Activated CD8-positive, alpha-beta memory T cell treated with anti-CD3 and anti-CD28 coated beads, Interleukin-2, amount 50 U/mL, for 48 hours (primary cell): ENCODE measurements around the gene ARHGAP15.

Experiments used
- DNase-seq: peaks from one replicate; pipeline ENCODE4 v3.0.0-alpha.2; 2020

ARHGAP15 gene

GRCh38 chr2:143740431-143740830, 611.2 kb downstream of the ARHGAP15 start:
- no peak for DNase-seq

GRCh38 chr2:143741205-143741604, 612.0 kb downstream of the ARHGAP15 start:
- no peak for DNase-seq

- DNase-seq: no peak
These were observed 613.4 kb downstream of the ARHGAP15 start for GRCh38 chr2:143742581-143742980.

- DNase-seq: no peak
These were observed 614.9 kb downstream of the ARHGAP15 start for GRCh38 chr2:143744114-143744513.

- no peak for DNase-seq
These were observed 615.8 kb downstream of the ARHGAP15 start for GRCh38 chr2:143745060-143745459.

GRCh38 chr2:143754742-143755141, 625.5 kb downstream of the ARHGAP15 start:
- no peak for DNase-seq

DNA sequence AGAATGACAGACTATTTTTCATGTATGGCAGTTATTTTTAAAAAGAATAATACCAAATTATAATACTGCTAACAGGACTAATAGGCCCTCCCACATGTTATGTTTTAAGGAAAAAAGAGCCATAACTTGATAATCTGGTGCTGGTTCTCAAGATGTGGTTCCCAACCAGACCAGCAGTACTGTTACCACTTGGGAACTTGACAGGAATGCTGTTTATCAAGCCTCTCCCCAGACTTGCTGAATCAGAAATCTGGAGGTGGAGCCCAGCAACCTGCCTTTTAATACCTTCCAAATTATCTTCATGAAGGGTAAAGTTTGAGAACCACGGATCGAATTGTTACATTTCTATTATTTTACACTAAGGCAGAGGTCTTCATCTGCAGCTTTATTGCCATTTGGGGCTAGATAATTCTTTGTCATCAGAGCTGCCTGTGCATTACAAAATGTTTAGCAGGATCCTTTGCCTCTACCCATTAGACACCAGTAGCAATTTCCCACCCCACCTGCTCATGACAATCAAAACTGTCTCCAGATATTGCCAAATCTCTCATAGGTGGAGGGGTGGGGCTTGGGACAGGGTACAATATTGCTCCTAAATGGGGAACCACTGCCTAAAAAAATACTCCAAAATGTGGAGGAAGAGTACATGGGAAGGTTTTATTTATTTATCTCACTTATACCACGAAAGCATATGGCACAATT, 629.6 kb downstream of the ARHGAP15 start:
- DNase-seq: no peak

- no peak for DNase-seq
These were observed 630.2 kb downstream of the ARHGAP15 start for GRCh38 chr2:143759455-143759854.

- no peak for DNase-seq
These were observed 633.1 kb downstream of the ARHGAP15 start for GRCh38 chr2:143762176-143762928.

- no peak for DNase-seq
These were observed 635.0 kb downstream of the ARHGAP15 start for GRCh38 chr2:143764261-143764660.

GRCh38 chr2:143764706-143765105, 635.5 kb downstream of the ARHGAP15 start:
- no peak for DNase-seq

DNA sequence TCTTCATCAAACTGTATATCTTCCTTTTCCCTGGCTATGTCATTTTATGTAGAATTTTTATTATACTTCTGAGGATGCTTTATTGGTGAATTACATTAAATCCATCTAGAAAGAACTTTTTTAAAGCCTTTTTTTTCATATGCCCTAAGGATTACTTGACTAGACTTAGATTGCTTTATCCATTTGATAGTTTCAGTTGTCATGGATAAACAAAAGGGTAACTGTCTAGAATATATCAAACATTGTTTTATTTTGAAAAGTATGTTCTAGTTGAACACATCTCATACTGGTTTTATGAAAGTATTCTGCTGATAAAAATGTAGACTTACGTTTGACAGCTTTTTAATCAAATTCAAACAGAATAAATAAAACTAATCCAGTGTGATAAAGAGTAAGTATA, 639.8 kb downstream of the ARHGAP15 start:
- DNase-seq: no peak

DNA sequence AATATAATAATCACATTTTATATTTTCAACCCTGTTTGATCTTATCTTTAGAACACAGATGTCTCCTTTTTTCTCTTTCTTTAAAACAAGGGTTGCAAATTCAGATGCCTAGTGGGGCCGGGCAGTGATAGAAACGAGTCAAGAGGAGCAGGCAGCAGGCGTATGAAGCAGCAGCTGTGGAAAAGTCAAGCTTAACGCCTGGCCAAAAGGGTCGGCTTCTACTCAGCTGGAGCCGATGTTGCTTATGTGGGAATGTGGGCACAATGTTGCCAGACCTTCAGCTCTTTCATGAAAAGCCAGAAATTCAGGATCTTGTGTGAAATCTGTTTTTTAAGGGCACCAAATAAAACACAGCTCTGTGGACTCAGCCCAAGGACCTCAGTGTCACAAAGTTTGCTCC, 642.7 kb downstream of the ARHGAP15 start:
- DNase-seq: no peak

GRCh38 chr2:143776526-143777297, 647.5 kb downstream of the ARHGAP15 start:
- DNase-seq: no peak

GRCh38 chr2:143779021-143779420, 649.8 kb downstream of the ARHGAP15 start:
- no peak for DNase-seq

DNA sequence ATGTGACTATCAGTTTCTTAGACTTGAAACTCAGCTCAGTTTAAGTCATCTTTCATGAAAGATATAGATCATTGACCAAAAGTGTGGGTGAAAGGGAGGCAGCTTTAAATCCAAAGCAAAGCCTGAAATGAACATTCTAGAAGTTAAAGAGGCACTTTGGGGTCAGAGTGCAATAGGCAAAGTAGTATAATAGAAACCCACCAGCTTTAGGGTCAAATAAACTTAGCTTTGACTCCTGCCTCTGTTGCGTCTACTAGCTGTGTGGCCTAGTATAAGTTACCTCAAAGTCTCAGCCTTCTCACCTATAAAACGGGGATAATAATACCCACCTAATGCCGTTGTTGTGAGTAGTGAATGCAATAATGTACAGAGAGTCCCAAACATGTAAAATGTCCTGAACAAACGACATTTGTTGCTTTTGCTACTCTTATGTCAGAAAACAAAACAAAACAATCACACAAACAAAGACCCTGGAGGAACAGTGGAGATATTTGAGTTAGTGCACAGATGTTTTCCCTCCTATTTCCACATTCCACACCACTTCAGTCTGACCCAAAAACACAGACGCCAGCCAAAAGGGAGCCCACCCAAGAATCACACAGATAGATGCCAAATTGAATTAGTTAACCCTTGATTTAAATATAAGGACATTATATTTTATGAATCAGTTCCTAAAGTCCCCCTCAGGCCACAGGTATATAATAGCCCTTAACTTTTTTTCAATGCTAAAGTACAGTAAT, 657.0 kb downstream of the ARHGAP15 start:
- no peak for DNase-seq

- no peak for DNase-seq
These were observed 658.5 kb downstream of the ARHGAP15 start for GRCh38 chr2:143787674-143788073.

DNA sequence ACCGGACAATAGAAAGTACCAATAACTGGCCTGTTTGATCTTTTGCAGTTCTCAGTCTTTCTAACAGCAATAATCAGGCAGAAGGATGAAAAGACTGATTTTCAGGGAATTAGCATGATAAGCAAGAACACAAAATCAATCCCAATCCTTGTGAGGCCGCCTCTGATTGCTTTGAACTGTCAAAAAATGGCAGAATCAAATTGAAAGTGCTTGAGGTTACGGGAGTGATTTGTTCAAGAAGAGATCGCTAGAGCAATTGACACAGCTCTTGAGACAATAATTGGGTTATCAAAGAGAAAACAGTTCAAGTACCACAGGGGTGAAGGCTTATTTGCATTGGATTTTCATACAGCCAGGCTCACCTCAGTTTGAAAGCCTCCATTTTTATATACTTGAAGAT, 663.4 kb downstream of the ARHGAP15 start:
- no peak for DNase-seq

DNA sequence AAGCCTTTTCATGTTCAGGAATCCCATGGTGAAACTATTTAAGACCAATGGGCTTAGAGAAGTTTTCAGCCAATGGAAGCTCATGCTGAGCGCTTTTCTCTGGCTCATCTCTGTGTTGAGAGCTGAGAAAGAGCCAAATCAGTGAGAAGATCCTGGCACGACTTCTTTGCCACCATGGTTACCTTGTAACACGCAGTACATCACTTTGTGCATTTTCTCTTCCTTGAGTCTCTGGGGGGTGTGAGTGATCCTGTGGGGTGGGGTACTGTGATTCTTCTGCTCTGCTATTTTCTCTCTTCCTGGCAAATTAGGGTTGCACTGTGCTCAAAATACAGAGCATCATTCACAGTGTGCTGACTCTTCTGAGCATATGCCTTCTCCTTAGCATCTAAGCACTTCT, 664.2 kb downstream of the ARHGAP15 start:
- DNase-seq: no peak

DNA sequence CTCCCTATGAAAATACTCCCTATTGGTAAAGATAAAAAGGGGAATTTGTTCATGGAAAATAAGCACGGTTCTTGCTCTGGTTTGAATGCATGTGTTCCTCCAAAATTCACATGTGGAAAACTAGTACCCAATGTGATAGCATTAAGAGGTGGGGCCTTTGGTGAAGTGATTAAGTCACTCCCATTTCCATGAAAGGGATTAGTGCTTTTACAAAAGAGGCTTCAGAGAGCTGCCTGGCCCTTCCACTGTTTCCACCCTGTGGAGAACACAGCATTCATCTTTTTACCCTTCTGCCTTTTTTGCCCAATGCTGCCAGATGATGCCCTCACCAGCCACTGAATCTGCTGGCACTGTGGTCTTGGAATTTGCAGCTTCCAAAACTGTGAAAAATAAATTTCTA, 666.8 kb downstream of the ARHGAP15 start:
- DNase-seq: no peak

DNA sequence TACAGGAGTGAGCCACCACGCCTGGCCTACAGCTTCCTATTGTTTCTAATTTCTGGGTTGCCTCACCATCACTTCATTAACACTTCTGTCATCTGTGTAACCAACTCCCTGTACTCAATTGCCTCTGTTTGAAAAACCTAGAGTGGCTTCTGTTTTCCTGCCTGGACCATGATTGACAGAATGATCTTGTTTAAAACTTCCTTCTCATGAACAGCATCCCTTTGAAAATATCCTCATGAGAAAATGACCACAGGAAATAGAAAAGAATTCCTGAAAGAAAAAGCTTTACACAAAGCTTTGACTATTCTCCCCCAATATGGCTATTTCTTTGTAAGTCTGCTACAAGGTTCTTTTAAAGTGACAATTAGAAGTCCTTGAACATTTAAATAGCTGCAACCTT, 672.3 kb downstream of the ARHGAP15 start:
- no peak for DNase-seq

- no peak for DNase-seq
These were observed 673.0 kb downstream of the ARHGAP15 start for GRCh38 chr2:143802242-143802641.
